Measurements from ENCODE around the gene DMKN.

DNA sequence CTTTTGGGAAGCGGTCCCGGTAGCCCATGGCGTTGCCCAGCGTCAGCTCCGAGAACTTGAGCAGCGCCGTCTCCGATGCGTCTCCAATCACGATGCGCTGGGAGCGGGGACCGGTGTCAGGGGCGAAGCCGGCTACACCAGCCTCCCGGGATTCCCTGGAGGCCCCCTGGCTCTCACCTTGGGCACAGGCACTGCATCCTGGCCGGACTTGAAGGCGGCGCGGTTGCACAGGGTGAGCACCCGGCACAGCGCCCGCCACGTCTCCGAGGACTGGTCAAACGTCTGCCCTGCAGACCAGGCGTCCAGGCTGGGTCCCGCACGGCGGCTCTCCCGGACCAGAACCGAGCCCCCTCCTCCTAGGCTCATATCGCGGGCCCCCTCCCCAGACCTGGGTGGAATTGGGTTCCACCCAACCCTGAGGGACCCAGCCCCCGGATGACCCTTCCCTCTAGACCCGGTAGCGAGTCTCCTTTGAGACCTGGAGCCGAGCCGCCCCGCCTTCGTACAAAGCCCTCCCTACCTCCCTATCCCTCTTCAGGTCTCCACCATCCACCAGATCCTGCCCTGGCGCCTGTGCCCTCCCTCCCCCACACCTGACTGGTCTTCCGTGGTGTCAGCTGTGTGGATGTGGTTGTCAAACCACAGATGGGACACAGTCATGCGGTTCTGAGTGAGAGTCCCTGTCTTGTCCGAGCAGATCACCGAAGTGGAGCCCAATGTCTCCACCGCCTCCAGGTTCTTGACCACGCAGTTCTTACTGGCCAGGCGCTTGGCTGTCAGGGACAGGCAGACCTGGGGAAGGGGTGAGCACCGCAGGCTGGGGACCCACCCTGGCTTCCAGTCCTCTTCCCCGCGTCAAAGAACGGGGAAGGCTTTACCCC, 45.2 kb upstream of the DMKN start:
- TF ChIP-seq CEBPB (tag; IDR thresholded peaks at IDR 0.05) (no peak), ESRRA (IDR thresholded peaks at IDR 0.05; ENCODE audit: borderline replicate concordance, low read depth) (no peak), RBM14 (IDR thresholded peaks at IDR 0.05; ENCODE audit: borderline replicate concordance, insufficient read depth, low read depth, low read length) (no peak), CREM (IDR thresholded peaks at IDR 0.05; ENCODE audit: low read depth) (no peak), IFI16 (CRISPR knock-in tag; IDR thresholded peaks at IDR 0.05) (no peak), GABPA (tag; conservative IDR thresholded peaks at IDR 0.05; ENCODE audit: low read depth) (no peak), SMARCB1 (IDR thresholded peaks at IDR 0.05; ENCODE audit: insufficient read length, low read depth) (no peak), FOSL1 (tag; conservative IDR thresholded peaks at IDR 0.05) (no peak), ZNF274 (IDR thresholded peaks at IDR 0.05; ENCODE audit: borderline replicate concordance, low read depth, low read length) (no peak)
- TF ChIP-seq, protein P1, sequence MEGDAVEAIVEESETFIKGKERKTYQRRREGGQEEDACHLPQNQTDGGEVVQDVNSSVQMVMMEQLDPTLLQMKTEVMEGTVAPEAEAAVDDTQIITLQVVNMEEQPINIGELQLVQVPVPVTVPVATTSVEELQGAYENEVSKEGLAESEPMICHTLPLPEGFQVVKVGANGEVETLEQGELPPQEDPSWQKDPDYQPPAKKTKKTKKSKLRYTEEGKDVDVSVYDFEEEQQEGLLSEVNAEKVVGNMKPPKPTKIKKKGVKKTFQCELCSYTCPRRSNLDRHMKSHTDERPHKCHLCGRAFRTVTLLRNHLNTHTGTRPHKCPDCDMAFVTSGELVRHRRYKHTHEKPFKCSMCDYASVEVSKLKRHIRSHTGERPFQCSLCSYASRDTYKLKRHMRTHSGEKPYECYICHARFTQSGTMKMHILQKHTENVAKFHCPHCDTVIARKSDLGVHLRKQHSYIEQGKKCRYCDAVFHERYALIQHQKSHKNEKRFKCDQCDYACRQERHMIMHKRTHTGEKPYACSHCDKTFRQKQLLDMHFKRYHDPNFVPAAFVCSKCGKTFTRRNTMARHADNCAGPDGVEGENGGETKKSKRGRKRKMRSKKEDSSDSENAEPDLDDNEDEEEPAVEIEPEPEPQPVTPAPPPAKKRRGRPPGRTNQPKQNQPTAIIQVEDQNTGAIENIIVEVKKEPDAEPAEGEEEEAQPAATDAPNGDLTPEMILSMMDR (IDR thresholded peaks at IDR 0.05 in 2 of 3, conservative IDR thresholded peaks at IDR 0.05 in 1 of 3; ENCODE audit: insufficient read depth in 2 of 3, low read depth in 1 of 3, low read length in 3 of 3) = no peak
- TF ChIP-seq, protein P2, sequence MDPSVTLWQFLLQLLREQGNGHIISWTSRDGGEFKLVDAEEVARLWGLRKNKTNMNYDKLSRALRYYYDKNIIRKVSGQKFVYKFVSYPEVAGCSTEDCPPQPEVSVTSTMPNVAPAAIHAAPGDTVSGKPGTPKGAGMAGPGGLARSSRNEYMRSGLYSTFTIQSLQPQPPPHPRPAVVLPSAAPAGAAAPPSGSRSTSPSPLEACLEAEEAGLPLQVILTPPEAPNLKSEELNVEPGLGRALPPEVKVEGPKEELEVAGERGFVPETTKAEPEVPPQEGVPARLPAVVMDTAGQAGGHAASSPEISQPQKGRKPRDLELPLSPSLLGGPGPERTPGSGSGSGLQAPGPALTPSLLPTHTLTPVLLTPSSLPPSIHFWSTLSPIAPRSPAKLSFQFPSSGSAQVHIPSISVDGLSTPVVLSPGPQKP (CRISPR knock-in tag; IDR thresholded peaks at IDR 0.05) = no peak
